Measurements from ENCODE around the gene FUS. TPM values are rescaled to one million over a fixed set of nuclear protein-coding genes. Genes with fewer than 3 reads are reported as not detected.
A peak's percentile ranks its signal among the peaks of the same experiment; 100 is the strongest.

Gene FUS
- total and polyA plus RNA-seq, 2 of the 13 experiments (the other 11 are each of a cell fraction or from before 2014, with no cell fraction given) = 68.1 to 168 TPM

- TF ChIP-seq NR0B2 (CRISPR knock-in tag; IDR thresholded peaks at IDR 0.05) (0 out of 2 replicates have a peak, but pooled peaks have one; percentile 30), XBP1 (CRISPR knock-in tag; IDR thresholded peaks at IDR 0.05) (no peak), CREB1 (IDR thresholded peaks at IDR 0.05) (peak; percentile 17; the same call in 1 of the 2 replicates), CREB1 (CRISPR knock-in tag; IDR thresholded peaks at IDR 0.05) (no peak), ZNF784 (CRISPR knock-in tag; IDR thresholded peaks at IDR 0.05; ENCODE audit: borderline replicate concordance) (no peak), FOXA3 (CRISPR knock-in tag; IDR thresholded peaks at IDR 0.05) (no peak), CREBL2 (CRISPR knock-in tag; IDR thresholded peaks at IDR 0.05; ENCODE audit: borderline replicate concordance) (0 out of 2 replicates have a peak, but pooled peaks have one; percentile 57), GATAD2A (CRISPR knock-in tag; IDR thresholded peaks at IDR 0.05) (peak; percentile 49; the same call in 1 of the 2 replicates), SP5 (CRISPR knock-in tag; IDR thresholded peaks at IDR 0.05; ENCODE audit: borderline replicate concordance, low read depth) (0 out of 2 replicates have a peak, but pooled peaks have one; percentile 27), ZNF768 (CRISPR knock-in tag; IDR thresholded peaks at IDR 0.05) (0 out of 2 replicates have a peak, but pooled peaks have one; percentile 11), PPARG (CRISPR knock-in tag; conservative IDR thresholded peaks at IDR 0.05) (no peak), ZNF432 (CRISPR knock-in tag; IDR thresholded peaks at IDR 0.05; ENCODE audit: borderline replicate concordance) (no peak), ZNF160 (CRISPR knock-in tag; IDR thresholded peaks at IDR 0.05) (0 out of 2 replicates have a peak, but pooled peaks have one; percentile 33), ZNF552 (CRISPR knock-in tag; IDR thresholded peaks at IDR 0.05; ENCODE audit: borderline replicate concordance) (no peak), ZNF605 (CRISPR knock-in tag; IDR thresholded peaks at IDR 0.05) (no peak), ZFP36 (IDR thresholded peaks at IDR 0.05; ENCODE audit: borderline replicate concordance, low read depth, low read length, partially characterized antibody) (no peak), ZFY (CRISPR knock-in tag; IDR thresholded peaks at IDR 0.05) (peak; percentile 45; the same call in 1 of the 2 replicates), ZNF710 (CRISPR knock-in tag; IDR thresholded peaks at IDR 0.05; ENCODE audit: borderline replicate concordance) (no peak), ZNF646 (CRISPR knock-in tag; IDR thresholded peaks at IDR 0.05) (peak; percentile 93), SAP130 (CRISPR knock-in tag; IDR thresholded peaks at IDR 0.05; ENCODE audit: low read depth) (peak; percentile 42; the same call in 1 of the 2 replicates)
These were observed 44.2 kb upstream of the FUS start, which contains the start of gene PRSS8 (continued) for GRCh38 chr16:31135535-31136286.

Data from HepG2 (cell line).